ENCODE data around the gene NFE2.

NFE2 gene

DNA sequence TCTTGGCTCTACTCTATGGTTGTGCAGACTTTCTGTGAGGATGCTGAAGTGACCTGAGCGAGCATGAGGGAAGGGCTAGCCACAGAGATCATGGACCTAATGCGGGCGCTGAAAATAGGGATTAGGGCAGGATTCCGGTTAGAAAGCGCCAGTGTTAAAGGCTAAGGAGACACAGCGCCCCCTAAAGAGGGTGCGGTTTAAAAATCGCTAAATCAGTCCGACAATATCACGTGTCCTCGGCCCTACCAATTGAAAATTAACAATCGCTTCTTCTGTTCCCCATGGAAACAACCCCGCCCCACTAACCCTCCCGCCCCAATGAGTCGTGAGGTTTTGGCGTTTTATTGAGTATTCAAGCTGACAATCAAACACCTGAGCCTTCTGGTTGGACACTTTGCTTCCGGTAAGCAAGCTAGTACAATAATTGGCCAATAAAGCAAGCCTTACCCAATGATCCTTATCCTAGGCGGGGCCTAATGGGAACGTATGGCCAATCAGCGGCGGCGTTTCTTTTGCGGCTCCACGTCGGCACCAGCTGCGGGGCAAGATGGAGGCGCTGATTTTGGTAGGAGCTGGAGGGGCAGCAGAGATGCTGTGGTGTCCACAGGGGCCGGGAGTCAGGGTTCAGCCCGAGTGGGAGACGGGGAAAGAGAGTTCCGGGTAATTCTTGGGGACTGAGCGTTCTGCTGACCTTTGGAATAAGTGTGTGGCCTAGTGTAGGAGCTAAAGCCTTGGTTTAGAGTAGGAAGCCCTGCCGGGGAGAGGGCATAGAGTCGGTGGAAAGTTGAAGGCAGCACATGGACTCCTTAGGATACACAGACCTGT, 24.0 kb upstream of the NFE2 start, which contains the start of gene COPZ1 (continued):
- TF ChIP-seq, protein P1, sequence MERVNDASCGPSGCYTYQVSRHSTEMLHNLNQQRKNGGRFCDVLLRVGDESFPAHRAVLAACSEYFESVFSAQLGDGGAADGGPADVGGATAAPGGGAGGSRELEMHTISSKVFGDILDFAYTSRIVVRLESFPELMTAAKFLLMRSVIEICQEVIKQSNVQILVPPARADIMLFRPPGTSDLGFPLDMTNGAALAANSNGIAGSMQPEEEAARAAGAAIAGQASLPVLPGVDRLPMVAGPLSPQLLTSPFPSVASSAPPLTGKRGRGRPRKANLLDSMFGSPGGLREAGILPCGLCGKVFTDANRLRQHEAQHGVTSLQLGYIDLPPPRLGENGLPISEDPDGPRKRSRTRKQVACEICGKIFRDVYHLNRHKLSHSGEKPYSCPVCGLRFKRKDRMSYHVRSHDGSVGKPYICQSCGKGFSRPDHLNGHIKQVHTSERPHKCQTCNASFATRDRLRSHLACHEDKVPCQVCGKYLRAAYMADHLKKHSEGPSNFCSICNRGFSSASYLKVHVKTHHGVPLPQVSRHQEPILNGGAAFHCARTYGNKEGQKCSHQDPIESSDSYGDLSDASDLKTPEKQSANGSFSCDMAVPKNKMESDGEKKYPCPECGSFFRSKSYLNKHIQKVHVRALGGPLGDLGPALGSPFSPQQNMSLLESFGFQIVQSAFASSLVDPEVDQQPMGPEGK (tag by site-specific recombination; IDR thresholded peaks at IDR 0.05), result no peak; the same call in 1 of the 2 replicates
- peak; percentile 87 for TF ChIP-seq ZXDB (tag by site-specific recombination; IDR thresholded peaks at IDR 0.05)
- no peak for TF ChIP-seq ZNF707 (tag by site-specific recombination; IDR thresholded peaks at IDR 0.05)
- no peak for TF ChIP-seq ZNF571 (tag by site-specific recombination; IDR thresholded peaks at IDR 0.05)
- peak; percentile 66 for TF ChIP-seq ZNF629 (tag by site-specific recombination; IDR thresholded peaks at IDR 0.05)
- no peak for TF ChIP-seq KLF10 (tag by site-specific recombination; IDR thresholded peaks at IDR 0.05)
- no peak; the same call in 1 of the 2 replicates for TF ChIP-seq ZFHX2 (tag by site-specific recombination; conservative IDR thresholded peaks at IDR 0.05)
- peak; percentile 55; the same call in 1 of the 2 replicates for TF ChIP-seq ZNF324 (tag by site-specific recombination; IDR thresholded peaks at IDR 0.05)
- no peak for TF ChIP-seq ZNF248 (tag by site-specific recombination; IDR thresholded peaks at IDR 0.05)
- TF ChIP-seq, protein P2, sequence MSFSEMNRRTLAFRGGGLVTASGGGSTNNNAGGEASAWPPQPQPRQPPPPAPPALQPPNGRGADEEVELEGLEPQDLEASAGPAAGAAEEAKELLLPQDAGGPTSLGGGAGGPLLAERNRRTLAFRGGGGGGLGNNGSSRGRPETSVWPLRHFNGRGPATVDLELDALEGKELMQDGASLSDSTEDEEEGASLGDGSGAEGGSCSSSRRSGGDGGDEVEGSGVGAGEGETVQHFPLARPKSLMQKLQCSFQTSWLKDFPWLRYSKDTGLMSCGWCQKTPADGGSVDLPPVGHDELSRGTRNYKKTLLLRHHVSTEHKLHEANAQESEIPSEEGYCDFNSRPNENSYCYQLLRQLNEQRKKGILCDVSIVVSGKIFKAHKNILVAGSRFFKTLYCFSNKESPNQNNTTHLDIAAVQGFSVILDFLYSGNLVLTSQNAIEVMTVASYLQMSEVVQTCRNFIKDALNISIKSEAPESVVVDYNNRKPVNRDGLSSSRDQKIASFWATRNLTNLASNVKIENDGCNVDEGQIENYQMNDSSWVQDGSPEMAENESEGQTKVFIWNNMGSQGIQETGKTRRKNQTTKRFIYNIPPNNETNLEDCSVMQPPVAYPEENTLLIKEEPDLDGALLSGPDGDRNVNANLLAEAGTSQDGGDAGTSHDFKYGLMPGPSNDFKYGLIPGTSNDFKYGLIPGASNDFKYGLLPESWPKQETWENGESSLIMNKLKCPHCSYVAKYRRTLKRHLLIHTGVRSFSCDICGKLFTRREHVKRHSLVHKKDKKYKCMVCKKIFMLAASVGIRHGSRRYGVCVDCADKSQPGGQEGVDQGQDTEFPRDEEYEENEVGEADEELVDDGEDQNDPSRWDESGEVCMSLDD (tag by site-specific recombination; IDR thresholded peaks at IDR 0.05), result 0 out of 2 replicates have a peak, but pooled peaks have one; percentile 41
- peak; percentile 94 for TF ChIP-seq ZNF2 (tag by site-specific recombination; IDR thresholded peaks at IDR 0.05)
- no peak for TF ChIP-seq ZSCAN23 (tag by site-specific recombination; IDR thresholded peaks at IDR 0.05)
- TF ChIP-seq, protein P3, sequence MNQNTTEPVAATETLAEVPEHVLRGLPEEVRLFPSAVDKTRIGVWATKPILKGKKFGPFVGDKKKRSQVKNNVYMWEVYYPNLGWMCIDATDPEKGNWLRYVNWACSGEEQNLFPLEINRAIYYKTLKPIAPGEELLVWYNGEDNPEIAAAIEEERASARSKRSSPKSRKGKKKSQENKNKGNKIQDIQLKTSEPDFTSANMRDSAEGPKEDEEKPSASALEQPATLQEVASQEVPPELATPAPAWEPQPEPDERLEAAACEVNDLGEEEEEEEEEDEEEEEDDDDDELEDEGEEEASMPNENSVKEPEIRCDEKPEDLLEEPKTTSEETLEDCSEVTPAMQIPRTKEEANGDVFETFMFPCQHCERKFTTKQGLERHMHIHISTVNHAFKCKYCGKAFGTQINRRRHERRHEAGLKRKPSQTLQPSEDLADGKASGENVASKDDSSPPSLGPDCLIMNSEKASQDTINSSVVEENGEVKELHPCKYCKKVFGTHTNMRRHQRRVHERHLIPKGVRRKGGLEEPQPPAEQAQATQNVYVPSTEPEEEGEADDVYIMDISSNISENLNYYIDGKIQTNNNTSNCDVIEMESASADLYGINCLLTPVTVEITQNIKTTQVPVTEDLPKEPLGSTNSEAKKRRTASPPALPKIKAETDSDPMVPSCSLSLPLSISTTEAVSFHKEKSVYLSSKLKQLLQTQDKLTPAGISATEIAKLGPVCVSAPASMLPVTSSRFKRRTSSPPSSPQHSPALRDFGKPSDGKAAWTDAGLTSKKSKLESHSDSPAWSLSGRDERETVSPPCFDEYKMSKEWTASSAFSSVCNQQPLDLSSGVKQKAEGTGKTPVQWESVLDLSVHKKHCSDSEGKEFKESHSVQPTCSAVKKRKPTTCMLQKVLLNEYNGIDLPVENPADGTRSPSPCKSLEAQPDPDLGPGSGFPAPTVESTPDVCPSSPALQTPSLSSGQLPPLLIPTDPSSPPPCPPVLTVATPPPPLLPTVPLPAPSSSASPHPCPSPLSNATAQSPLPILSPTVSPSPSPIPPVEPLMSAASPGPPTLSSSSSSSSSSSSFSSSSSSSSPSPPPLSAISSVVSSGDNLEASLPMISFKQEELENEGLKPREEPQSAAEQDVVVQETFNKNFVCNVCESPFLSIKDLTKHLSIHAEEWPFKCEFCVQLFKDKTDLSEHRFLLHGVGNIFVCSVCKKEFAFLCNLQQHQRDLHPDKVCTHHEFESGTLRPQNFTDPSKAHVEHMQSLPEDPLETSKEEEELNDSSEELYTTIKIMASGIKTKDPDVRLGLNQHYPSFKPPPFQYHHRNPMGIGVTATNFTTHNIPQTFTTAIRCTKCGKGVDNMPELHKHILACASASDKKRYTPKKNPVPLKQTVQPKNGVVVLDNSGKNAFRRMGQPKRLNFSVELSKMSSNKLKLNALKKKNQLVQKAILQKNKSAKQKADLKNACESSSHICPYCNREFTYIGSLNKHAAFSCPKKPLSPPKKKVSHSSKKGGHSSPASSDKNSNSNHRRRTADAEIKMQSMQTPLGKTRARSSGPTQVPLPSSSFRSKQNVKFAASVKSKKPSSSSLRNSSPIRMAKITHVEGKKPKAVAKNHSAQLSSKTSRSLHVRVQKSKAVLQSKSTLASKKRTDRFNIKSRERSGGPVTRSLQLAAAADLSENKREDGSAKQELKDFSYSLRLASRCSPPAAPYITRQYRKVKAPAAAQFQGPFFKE (tag by site-specific recombination; IDR thresholded peaks at IDR 0.05; ENCODE audit: borderline replicate concordance), result no peak
- TF ChIP-seq, protein P4, sequence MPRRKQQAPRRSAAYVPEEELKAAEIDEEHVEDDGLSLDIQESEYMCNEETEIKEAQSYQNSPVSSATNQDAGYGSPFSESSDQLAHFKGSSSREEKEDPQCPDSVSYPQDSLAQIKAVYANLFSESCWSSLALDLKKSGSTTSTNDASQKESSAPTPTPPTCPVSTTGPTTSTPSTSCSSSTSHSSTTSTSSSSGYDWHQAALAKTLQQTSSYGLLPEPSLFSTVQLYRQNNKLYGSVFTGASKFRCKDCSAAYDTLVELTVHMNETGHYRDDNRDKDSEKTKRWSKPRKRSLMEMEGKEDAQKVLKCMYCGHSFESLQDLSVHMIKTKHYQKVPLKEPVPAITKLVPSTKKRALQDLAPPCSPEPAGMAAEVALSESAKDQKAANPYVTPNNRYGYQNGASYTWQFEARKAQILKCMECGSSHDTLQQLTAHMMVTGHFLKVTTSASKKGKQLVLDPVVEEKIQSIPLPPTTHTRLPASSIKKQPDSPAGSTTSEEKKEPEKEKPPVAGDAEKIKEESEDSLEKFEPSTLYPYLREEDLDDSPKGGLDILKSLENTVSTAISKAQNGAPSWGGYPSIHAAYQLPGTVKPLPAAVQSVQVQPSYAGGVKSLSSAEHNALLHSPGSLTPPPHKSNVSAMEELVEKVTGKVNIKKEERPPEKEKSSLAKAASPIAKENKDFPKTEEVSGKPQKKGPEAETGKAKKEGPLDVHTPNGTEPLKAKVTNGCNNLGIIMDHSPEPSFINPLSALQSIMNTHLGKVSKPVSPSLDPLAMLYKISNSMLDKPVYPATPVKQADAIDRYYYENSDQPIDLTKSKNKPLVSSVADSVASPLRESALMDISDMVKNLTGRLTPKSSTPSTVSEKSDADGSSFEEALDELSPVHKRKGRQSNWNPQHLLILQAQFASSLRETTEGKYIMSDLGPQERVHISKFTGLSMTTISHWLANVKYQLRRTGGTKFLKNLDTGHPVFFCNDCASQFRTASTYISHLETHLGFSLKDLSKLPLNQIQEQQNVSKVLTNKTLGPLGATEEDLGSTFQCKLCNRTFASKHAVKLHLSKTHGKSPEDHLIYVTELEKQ (tag by site-specific recombination; IDR thresholded peaks at IDR 0.05; ENCODE audit: borderline replicate concordance), result 0 out of 2 replicates have a peak, but pooled peaks have one; percentile 47
- TF ChIP-seq ZFP69B (tag by site-specific recombination; IDR thresholded peaks at IDR 0.05), result 0 out of 2 replicates have a peak, but pooled peaks have one; percentile 13
- TF ChIP-seq, protein P5, sequence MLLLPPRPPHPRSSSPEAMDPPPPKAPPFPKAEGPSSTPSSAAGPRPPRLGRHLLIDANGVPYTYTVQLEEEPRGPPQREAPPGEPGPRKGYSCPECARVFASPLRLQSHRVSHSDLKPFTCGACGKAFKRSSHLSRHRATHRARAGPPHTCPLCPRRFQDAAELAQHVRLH (tag by site-specific recombination; IDR thresholded peaks at IDR 0.05), result no peak
- TF ChIP-seq, protein P6, sequence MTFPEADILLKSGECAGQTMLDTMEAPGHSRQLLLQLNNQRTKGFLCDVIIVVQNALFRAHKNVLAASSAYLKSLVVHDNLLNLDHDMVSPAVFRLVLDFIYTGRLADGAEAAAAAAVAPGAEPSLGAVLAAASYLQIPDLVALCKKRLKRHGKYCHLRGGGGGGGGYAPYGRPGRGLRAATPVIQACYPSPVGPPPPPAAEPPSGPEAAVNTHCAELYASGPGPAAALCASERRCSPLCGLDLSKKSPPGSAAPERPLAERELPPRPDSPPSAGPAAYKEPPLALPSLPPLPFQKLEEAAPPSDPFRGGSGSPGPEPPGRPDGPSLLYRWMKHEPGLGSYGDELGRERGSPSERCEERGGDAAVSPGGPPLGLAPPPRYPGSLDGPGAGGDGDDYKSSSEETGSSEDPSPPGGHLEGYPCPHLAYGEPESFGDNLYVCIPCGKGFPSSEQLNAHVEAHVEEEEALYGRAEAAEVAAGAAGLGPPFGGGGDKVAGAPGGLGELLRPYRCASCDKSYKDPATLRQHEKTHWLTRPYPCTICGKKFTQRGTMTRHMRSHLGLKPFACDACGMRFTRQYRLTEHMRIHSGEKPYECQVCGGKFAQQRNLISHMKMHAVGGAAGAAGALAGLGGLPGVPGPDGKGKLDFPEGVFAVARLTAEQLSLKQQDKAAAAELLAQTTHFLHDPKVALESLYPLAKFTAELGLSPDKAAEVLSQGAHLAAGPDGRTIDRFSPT (tag by site-specific recombination; IDR thresholded peaks at IDR 0.05), result no peak
- no peak for TF ChIP-seq ZNF658 (tag by site-specific recombination; IDR thresholded peaks at IDR 0.05)
- TF ChIP-seq ZNF416 (tag by site-specific recombination; IDR thresholded peaks at IDR 0.05), result no peak
- no peak for TF ChIP-seq ZNF670 (tag by site-specific recombination; IDR thresholded peaks at IDR 0.05; ENCODE audit: low read depth)
- 0 out of 2 replicates have a peak, but pooled peaks have one; percentile 12 for TF ChIP-seq ZIC2 (tag by site-specific recombination; IDR thresholded peaks at IDR 0.05)
- TF ChIP-seq ZNF266 (tag by site-specific recombination; IDR thresholded peaks at IDR 0.05; ENCODE audit: low read depth), result no peak

Measured in HEK293 (cell line).